NCI-H524 treated with DMSO at 0.1 percent for 48 hours (cell line): ENCODE data around the gene PNLIPRP3.

Experiments
- DNase-seq: peaks from one replicate; lab custom pipeline; 2025; lab: John Stamatoyannopoulos, UW

Gene PNLIPRP3

GRCh38 chr10:116511365-116511764, 83.7 kb downstream of the PNLIPRP3 start:
- no peak for DNase-seq

GRCh38 chr10:116521424-116522290, 94.0 kb downstream of the PNLIPRP3 start:
- no peak for DNase-seq

DNA sequence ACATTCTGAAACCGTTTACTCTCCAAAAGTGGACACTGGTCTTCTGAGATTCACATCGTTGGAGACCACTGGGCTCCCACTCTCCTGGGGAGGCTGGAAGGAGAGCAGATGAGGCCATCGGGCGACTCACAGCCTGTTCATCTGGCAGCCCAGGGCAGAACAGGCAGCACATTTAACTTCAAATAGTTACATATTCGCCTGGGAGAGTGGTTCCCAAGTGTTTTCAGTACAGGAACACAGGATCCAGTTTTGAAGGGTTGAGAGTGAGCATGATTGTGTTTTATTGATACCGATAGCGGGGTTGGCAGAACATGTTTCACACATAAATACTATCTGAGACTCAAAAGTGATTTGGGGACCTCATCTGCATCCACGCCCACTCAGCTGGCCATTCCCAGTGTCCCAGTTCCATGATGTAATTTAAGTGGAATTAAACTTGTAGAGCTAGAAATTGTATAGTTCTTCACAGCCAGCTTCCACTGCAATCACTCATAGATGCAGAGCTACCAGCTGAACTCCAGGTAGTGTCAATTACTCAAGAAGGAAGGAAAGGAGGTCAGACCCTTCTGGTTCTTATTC, 95.2 kb downstream of the PNLIPRP3 start:
- no peak for DNase-seq

DNA sequence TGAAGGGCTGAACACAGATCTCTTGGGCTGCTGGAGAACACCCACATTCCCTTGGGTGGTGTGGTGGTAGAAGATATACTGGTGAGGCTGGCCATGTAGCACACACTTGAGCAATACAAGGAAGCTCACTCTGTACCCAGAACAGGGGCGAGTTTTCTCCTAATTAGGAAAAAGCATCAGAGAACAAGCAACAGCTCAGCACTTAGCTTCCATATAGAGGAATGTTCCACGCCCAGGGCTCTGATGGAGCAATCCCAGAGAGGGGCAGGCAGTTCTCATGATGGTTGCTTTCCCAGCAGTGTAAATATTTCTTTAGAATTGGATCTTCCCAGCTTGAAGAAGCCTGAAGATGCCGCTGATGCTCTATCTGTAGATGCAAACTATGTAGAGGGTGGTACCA, 97.1 kb downstream of the PNLIPRP3 start:
- no peak for DNase-seq

- DNase-seq = no peak
These were observed 98.6 kb downstream of the PNLIPRP3 start for GRCh38 chr10:116526219-116526618.
